K562 (cell line): Measurements from ENCODE around the gene TESK2. TPM values are rescaled to one million over a fixed set of nuclear protein-coding genes. Genes with fewer than 3 reads are reported as not detected.

Experiments used
- ARHGAP35 ChIP-seq: fragments of 450-650 bp; IDR thresholded peaks from 2 replicates; pipeline ENCODE4 v1.6.1; 2018; ENCODE audit not compliant: partially characterized antibody
- BRD4 ChIP-seq: fragments of 200-600 bp; sonication (generic); IDR thresholded peaks from 2 replicates; pipeline ENCODE4 v1.6.1; 2017; ENCODE audit warnings: inconsistent platforms
- CBX3 ChIP-seq, 2 experiments: IDR thresholded peaks; 1 replicate in 1 of 2; 2 replicates in 1 of 2; pipeline ENCODE4 v1.6.1; 2012; ENCODE audit warnings: inconsistent platforms in 2 of 2, low read length in 2 of 2, borderline replicate concordance in 1 of 2, control low read depth in 1 of 2
- ELK1 ChIP-seq: sonication (generic); formaldehyde crosslinking; IDR thresholded peaks from 2 replicates; pipeline ENCODE4 v1.8.1; 2022; ENCODE audit warnings: missing genetic modification reagents
- FOXJ3 ChIP-seq: sonication (generic); formaldehyde crosslinking; IDR thresholded peaks from 2 replicates; pipeline ENCODE4 v1.4.0; 2020; ENCODE audit warnings: mild to moderate bottlenecking, missing genetic modification reagents
- GABPB1 ChIP-seq: sonication (generic); formaldehyde crosslinking; IDR thresholded peaks from 2 replicates; pipeline ENCODE4 v1.8.0; 2022; ENCODE audit warnings: mild to moderate bottlenecking, missing genetic modification reagents
- HCFC1 ChIP-seq: IDR thresholded peaks from 2 replicates; pipeline ENCODE4 v1.6.1; 2012; ENCODE audit warnings: low read depth, low read length, improper control_type of control experiment
- IFI16 ChIP-seq: fragments of 250-450 bp; sonication (Bioruptor Pico); IDR thresholded peaks from 2 replicates; pipeline ENCODE4 v2.1.2; 2022; ENCODE audit warnings: mild to moderate bottlenecking, inconsistent platforms
- KAT2B ChIP-seq: IDR thresholded peaks from one replicate; pipeline ENCODE4 v1.6.1; 2012; ENCODE audit warnings: low read depth, mild to moderate bottlenecking, control low read depth, inconsistent platforms, low read length, moderate library complexity
- MYBL2 ChIP-seq, 2 experiments: fragments of 450-650 bp in 1 of 2; sonication (generic) in 1 of 2; formaldehyde crosslinking in 1 of 2; IDR thresholded peaks; 2 replicates each; pipeline versions ENCODE4 v1.6.1 to v1.8.1; 2017 to 2022; ENCODE audit warnings: borderline replicate concordance in 1 of 2, inconsistent platforms in 1 of 2, low read depth in 1 of 2, mild to moderate bottlenecking in 1 of 2, missing genetic modification reagents in 1 of 2, moderate library complexity in 1 of 2
- NR2C2 ChIP-seq, 2 experiments: fragments of 200-800 bp in 1 of 2; sonication (Bioruptor generic) in 1 of 2; sonication (generic) in 1 of 2; formaldehyde crosslinking in 1 of 2; IDR thresholded peaks; 2 replicates each; pipeline versions ENCODE4 v1.6.1 to v1.8.0; 2016 to 2022; ENCODE audit warnings: mild to moderate bottlenecking in 1 of 2, missing compliant biosample characterization in 1 of 2, missing genetic modification characterization in 1 of 2, missing genetic modification reagents in 1 of 2
- PHB2 ChIP-seq: fragments of 450-650 bp; IDR thresholded peaks from 2 replicates; pipeline ENCODE4 v1.6.1; 2017; ENCODE audit warnings: low read depth
- POLR2G ChIP-seq: fragments of 200-400 bp; formaldehyde crosslinking; IDR thresholded peaks from 2 replicates; pipeline ENCODE4 v1.6.1; 2017; ENCODE audit warnings: low read depth, mild to moderate bottlenecking, antibody characterized with exemption, low read length, moderate library complexity
- RNF2 ChIP-seq: sonication (generic); IDR thresholded peaks from 2 replicates; pipeline ENCODE4 v1.6.1; 2016
- SMAD4 ChIP-seq: fragments of 250-450 bp; sonication (Bioruptor Pico); conservative IDR thresholded peaks from 2 replicates; pipeline ENCODE4 v1.8.0; 2021; ENCODE audit warnings: inconsistent platforms, mild to moderate bottlenecking, moderate library complexity
- SMARCA4 ChIP-seq: fragments of 450-650 bp; IDR thresholded peaks from 2 replicates; pipeline ENCODE4 v1.6.1; 2016
- TSC22D4 ChIP-seq: fragments of 450-650 bp; IDR thresholded peaks from 2 replicates; pipeline ENCODE4 v1.6.1; 2016; ENCODE audit warnings: missing genetic modification characterization, missing biosample characterization, control low read depth
- XRCC3 ChIP-seq: fragments of 450-650 bp; IDR thresholded peaks from 2 replicates; pipeline ENCODE4 v1.6.1; 2017; ENCODE audit warnings: mild to moderate bottlenecking, moderate library complexity
- ZNF347 ChIP-seq: fragments of 450-650 bp; formaldehyde crosslinking; IDR thresholded peaks from 2 replicates; pipeline ENCODE4 v1.4.0; 2020; ENCODE audit warnings: low read depth, mild to moderate bottlenecking, moderate library complexity
- ZNF408 ChIP-seq: fragments of 250-450 bp; sonication (Bioruptor Pico); IDR thresholded peaks from 2 replicates; pipeline ENCODE4 v1.4.0; 2020; ENCODE audit warnings: low read depth, mild to moderate bottlenecking, moderate library complexity
- polyA plus RNA-seq, 8 experiments: library from polyadenylated mRNA; depleted of rRNA in 4 of 8; stranded (reverse) in 5 of 8; unstranded in 3 of 8; fragments of >200 nt; fragmentation: Nextera tagmentation in 2 of 8; fragmentation: Illumina TruSeq in 1 of 8; extraction: Ambion mirVana in 2 of 8; extraction: Trizol in 1 of 8; gene quantifications; 2 replicates each; pipeline versions ENCODE4 v1.2.1 to v1.2.3, GENCODE V29; 2011 to 2014; ENCODE audit warnings: inconsistent platforms in 1 of 8, missing spikeins in 1 of 8
- total RNA-seq, 7 experiments: library from RNA; depleted of rRNA in 6 of 7; stranded (reverse); fragments of >200 nt in 6 of 7; fragmentation: Illumina TruSeq in 2 of 7; extraction: Trizol in 2 of 7; gene quantifications; 2 replicates each; pipeline versions ENCODE4 v1.2.1 to v1.2.3, GENCODE V29; 2011 to 2021; ENCODE audit warnings: low replicate concordance in 1 of 7

Gene TESK2
- total and polyA plus RNA-seq, 9 of the 15 experiments (the other 6 are each of a cell fraction or from before 2014, with no cell fraction given): 1.6 to 5.3 (median 3.7) TPM

- TF ChIP-seq ELK1 (CRISPR knock-in tag) (no peak), PHB2 (no peak), ZNF408 (no peak), SMAD4 (CRISPR knock-in tag) (no peak), MYBL2 (IDR thresholded peaks at IDR 0.05; ENCODE audit: low read depth) (peak; percentile 61), MYBL2 (CRISPR knock-in tag; IDR thresholded peaks at IDR 0.05; ENCODE audit: borderline replicate concordance) (no peak), FOXJ3 (CRISPR knock-in tag) (no peak), GABPB1 (CRISPR knock-in tag) (peak; percentile 50; the same call in 1 of the 2 replicates), RNF2 (peak; percentile 58; the same call in 1 of the 2 replicates), BRD4 (no peak), ARHGAP35 (no peak), CBX3 (IDR thresholded peaks at IDR 0.05; ENCODE audit: borderline replicate concordance in 1 of 2, low read length in 2 of 2) (peak in 1 of 2 experiments; percentile 92; a peak in 2 of 3 replicates), KAT2B (no peak), HCFC1 (no peak), NR2C2 (CRISPR knock-in tag; IDR thresholded peaks at IDR 0.05) (no peak), NR2C2 (tag; IDR thresholded peaks at IDR 0.05) (no peak), XRCC3 (no peak), TSC22D4 (tag) (no peak), SMARCA4 (no peak), POLR2G (peak; percentile 85), IFI16 (CRISPR knock-in tag) (no peak), ZNF347 (CRISPR knock-in tag) (no peak)
Observed at GRCh38 chr1:45490626-45491486, at the start of gene TESK2 (continued).
